ENCODE data around the gene KCNIP1.

KCNIP1 gene

DNA sequence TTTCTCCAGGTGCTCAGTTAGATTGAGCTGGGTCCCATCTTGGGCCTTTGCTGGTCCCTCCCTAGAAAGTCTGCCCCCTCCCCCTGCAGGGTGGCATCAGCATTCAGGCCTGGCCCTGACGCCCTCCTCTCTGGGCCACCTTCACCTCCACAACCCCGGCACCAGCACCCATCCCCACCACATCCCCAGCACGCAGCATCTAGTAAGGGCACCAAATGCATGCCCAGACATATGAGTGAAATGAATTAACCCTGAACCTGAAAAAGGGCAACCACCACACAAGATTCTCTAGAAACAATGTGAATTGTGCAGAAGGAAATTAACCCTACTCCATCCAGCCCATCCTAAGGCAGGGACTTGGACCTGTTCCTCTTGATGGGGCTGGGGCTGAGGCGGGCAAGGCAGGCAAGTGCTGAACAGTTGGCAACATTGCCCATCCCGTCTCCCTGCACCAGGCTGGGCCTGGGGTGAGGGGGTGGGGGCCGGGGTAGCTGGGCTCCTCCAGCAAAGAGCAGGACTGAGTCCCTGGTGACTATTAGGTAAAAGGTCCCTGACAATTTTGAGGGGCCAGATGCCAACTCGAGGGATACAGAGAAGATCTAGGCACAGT lies 125.9 kb downstream of the KCNIP1 start:
- TF ChIP-seq TEAD4 (IDR thresholded peaks at IDR 0.05) (no peak), CREB1 (IDR thresholded peaks at IDR 0.05; ENCODE audit: low read depth) (no peak), RAD21 (IDR thresholded peaks at IDR 0.05; ENCODE audit: low read depth) (no peak), YY1 (IDR thresholded peaks at IDR 0.05; ENCODE audit: low read depth) (no peak), CEBPB (IDR thresholded peaks at IDR 0.05) (no peak), EP300 (IDR thresholded peaks at IDR 0.05; ENCODE audit: borderline replicate concordance) (no peak), TAF1 (IDR thresholded peaks at IDR 0.05; ENCODE audit: low read depth) (no peak), ZBTB7A (IDR thresholded peaks at IDR 0.05; ENCODE audit: low read depth) (no peak), TCF12 (IDR thresholded peaks at IDR 0.05; ENCODE audit: low read depth) (no peak), FOXM1 (IDR thresholded peaks at IDR 0.05; ENCODE audit: borderline replicate concordance, low read depth) (no peak), EGR1 (IDR thresholded peaks at IDR 0.05) (no peak), NFIC (IDR thresholded peaks at IDR 0.05) (no peak)
- TF ChIP-seq, protein P1, sequence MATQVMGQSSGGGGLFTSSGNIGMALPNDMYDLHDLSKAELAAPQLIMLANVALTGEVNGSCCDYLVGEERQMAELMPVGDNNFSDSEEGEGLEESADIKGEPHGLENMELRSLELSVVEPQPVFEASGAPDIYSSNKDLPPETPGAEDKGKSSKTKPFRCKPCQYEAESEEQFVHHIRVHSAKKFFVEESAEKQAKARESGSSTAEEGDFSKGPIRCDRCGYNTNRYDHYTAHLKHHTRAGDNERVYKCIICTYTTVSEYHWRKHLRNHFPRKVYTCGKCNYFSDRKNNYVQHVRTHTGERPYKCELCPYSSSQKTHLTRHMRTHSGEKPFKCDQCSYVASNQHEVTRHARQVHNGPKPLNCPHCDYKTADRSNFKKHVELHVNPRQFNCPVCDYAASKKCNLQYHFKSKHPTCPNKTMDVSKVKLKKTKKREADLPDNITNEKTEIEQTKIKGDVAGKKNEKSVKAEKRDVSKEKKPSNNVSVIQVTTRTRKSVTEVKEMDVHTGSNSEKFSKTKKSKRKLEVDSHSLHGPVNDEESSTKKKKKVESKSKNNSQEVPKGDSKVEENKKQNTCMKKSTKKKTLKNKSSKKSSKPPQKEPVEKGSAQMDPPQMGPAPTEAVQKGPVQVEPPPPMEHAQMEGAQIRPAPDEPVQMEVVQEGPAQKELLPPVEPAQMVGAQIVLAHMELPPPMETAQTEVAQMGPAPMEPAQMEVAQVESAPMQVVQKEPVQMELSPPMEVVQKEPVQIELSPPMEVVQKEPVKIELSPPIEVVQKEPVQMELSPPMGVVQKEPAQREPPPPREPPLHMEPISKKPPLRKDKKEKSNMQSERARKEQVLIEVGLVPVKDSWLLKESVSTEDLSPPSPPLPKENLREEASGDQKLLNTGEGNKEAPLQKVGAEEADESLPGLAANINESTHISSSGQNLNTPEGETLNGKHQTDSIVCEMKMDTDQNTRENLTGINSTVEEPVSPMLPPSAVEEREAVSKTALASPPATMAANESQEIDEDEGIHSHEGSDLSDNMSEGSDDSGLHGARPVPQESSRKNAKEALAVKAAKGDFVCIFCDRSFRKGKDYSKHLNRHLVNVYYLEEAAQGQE (IDR thresholded peaks at IDR 0.05; ENCODE audit: low read depth): no peak
- TF ChIP-seq, protein P2, sequence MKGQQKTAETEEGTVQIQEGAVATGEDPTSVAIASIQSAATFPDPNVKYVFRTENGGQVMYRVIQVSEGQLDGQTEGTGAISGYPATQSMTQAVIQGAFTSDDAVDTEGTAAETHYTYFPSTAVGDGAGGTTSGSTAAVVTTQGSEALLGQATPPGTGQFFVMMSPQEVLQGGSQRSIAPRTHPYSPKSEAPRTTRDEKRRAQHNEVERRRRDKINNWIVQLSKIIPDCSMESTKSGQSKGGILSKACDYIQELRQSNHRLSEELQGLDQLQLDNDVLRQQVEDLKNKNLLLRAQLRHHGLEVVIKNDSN (IDR thresholded peaks at IDR 0.05): no peak

DNA sequence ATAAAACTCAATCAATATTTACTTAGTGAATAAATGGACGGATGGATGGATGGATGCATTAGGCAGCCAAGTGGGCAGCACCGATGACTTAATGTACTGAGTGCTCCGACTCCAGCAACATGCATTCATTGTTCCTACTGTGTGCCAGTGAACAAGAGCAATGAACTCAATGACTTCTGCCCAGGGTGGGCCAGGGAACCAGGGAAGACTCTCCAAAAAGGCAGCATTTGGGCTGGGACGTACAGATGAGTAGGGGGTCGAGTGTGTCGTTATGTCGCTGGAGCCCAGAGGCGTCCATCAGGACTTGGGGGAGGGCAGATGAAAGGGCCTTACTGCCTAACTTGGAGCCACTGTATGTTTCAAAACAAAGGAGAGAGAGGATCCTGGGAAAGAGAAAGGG lies 126.4 kb downstream of the KCNIP1 start:
- TF ChIP-seq TCF12 (IDR thresholded peaks at IDR 0.05; ENCODE audit: low read depth) (no peak), NFIC (IDR thresholded peaks at IDR 0.05) (no peak), TAF1 (IDR thresholded peaks at IDR 0.05; ENCODE audit: low read depth) (no peak)
- TF ChIP-seq, protein P2 (IDR thresholded peaks at IDR 0.05): no peak

DNA sequence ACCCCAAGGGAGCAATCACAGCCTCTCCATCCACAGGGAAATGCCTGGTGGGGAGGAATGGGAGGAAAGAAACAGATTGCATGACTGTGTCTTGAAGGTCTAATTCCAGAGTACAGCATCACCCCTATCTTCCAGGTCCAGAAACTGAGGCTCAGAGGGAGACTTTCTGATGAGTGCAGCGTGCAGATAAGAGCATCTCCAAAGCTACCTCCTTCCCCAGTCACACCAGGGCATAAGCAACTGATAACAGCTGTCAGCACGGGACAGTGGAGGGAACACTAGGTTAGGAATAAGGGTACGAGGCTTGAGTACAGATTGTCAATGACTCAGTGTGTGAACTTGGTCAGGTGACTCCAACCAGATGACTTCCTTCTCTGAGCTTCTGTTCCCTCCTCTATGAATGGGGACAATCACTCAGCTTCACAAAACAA lies 126.9 kb downstream of the KCNIP1 start:
- TF ChIP-seq EGR1 (IDR thresholded peaks at IDR 0.05): no peak
- TF ChIP-seq, protein P2 (IDR thresholded peaks at IDR 0.05): peak; percentile 9; the same call in 1 of the 2 replicates

DNA sequence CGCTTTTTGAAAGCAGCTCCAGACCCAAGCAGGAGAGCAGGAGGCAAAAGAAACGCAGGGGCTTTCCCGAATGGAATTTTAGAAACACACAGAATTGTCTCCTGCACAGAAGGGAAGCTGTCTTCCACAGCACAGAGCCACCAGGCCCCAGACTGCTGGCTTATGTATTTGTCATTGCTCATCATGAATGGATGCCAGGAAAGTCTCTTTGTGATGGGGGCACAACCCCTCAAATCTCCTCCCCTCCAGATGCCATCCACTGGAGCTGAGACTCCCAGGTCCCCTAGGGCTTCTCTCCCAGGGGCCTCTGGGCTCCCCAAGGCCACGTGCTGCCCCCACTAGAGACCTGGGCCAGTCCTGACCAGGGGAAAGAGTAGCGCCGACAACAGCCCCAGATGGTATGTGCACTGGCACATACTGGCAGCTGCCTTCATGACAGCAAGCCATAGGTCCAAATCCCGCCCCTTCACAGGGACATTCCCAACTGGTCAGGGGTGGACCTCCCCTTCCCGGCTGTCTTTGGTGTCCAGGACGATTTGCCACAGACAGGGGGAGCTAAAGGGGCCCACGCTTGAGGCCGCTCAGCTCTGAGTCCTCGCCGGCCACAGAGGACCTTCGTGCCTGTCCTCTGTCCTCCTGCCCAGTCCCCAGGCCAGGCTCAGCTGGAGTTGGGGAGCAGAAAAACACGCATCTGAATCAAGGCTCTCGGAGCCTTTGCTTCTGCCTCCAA lies 127.8 kb downstream of the KCNIP1 start:
- TF ChIP-seq NFIC (IDR thresholded peaks at IDR 0.05) (no peak), YY1 (IDR thresholded peaks at IDR 0.05; ENCODE audit: low read depth) (no peak)
- TF ChIP-seq, protein P1 (IDR thresholded peaks at IDR 0.05; ENCODE audit: low read depth): no peak

DNA sequence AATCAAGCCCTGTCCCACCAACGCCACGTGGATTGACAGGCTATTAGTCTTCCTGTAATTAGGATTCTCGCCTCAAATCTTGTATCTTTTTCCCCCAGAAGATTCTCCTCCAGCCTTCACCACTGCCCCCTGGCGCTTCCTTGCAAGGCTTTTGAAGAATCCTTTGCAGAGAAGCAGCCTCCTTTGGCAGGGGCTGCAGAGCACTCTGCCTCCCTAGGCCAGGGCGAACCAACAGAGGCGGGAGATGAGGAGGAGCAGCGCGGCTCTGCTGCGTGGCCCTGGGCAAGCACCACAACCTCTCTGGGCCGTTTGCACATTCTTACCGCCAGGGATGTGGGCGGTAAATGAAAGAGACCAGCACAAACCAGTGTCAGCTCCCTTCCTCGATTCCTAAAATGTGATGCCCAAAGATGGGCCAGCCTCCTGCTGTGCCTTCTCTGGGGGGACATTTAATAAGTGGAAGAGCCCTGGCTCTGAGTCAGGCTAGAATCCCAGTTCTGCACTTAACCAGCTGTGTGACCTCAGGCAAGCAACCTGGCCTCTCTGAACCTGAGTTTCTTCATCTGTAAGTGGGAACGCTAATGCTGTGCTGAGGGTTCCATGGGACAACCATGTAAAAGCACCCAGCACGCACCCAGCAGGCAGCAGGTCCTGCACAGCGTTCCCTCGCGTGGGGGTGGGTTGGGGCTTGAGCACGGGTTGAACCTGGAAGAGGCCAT lies 128.6 kb downstream of the KCNIP1 start:
- no peak for TF ChIP-seq RAD21 (IDR thresholded peaks at IDR 0.05; ENCODE audit: low read depth)
- TF ChIP-seq ZBTB7A (IDR thresholded peaks at IDR 0.05; ENCODE audit: low read depth): no peak
- no peak for TF ChIP-seq TEAD4 (IDR thresholded peaks at IDR 0.05)
- no peak for TF ChIP-seq YY1 (IDR thresholded peaks at IDR 0.05; ENCODE audit: low read depth)
- TF ChIP-seq TAF1 (IDR thresholded peaks at IDR 0.05; ENCODE audit: low read depth): no peak
- no peak for TF ChIP-seq TCF12 (IDR thresholded peaks at IDR 0.05; ENCODE audit: low read depth)

DNA sequence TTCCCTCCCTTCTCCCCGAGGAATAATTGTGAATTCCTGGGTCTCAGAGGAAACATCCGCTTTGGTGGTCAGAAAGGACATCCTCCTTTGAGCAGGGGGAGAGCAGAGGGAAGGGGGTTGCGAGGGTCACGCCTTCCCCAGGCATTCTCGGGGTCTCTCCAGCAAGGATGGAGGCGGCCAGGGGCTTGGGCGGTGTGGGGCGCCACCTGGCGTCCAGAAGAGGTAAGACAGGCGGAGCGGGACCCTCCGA lies 129.1 kb downstream of the KCNIP1 start:
- no peak for TF ChIP-seq EGR1 (IDR thresholded peaks at IDR 0.05)
- TF ChIP-seq TAF1 (IDR thresholded peaks at IDR 0.05; ENCODE audit: low read depth): no peak
- TF ChIP-seq, protein P2 (IDR thresholded peaks at IDR 0.05): no peak
- no peak for TF ChIP-seq CEBPB (IDR thresholded peaks at IDR 0.05)
- TF ChIP-seq, protein P1 (IDR thresholded peaks at IDR 0.05; ENCODE audit: low read depth): no peak
- TF ChIP-seq TEAD4 (IDR thresholded peaks at IDR 0.05): no peak
- TF ChIP-seq EP300 (IDR thresholded peaks at IDR 0.05; ENCODE audit: borderline replicate concordance): no peak
- TF ChIP-seq, protein P3, sequence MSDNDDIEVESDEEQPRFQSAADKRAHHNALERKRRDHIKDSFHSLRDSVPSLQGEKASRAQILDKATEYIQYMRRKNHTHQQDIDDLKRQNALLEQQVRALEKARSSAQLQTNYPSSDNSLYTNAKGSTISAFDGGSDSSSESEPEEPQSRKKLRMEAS (IDR thresholded peaks at IDR 0.05): no peak
- peak; percentile 93 for TF ChIP-seq RAD21 (IDR thresholded peaks at IDR 0.05; ENCODE audit: low read depth)
- TF ChIP-seq CREB1 (IDR thresholded peaks at IDR 0.05; ENCODE audit: low read depth): no peak
- no peak for TF ChIP-seq TCF12 (IDR thresholded peaks at IDR 0.05; ENCODE audit: low read depth)
- TF ChIP-seq NFIC (IDR thresholded peaks at IDR 0.05): no peak
- TF ChIP-seq YY1 (IDR thresholded peaks at IDR 0.05; ENCODE audit: low read depth): no peak
- TF ChIP-seq FOXM1 (IDR thresholded peaks at IDR 0.05; ENCODE audit: borderline replicate concordance, low read depth): no peak
- peak; percentile 96 for TF ChIP-seq ZBTB7A (IDR thresholded peaks at IDR 0.05; ENCODE audit: low read depth)

Measured in Ishikawa (cell line).